PC-9 (cell line): ENCODE results near the gene KCNG1. TPM values are rescaled to one million over a fixed set of nuclear protein-coding genes. Genes with fewer than 3 reads are reported as not detected.

Experiments
- BruUV-seq: library from RNA; stranded (reverse); fragments of 400-500 nt; replicated peaks from 2 replicates; lab custom pipeline; 2021; lab: Mats Ljungman, UMichigan
- CTCF ChIA-PET: fragments of 300-600 bp; sonication (Branson Sonifier 250); formaldehyde crosslinking; loops from one replicate; lab custom pipeline; 2022; ENCODE audit warnings: antibody characterized with exemption; lab: Charles Lee
- POLR2A ChIA-PET: fragments of 300-600 bp; sonication (Branson Sonifier 250); formaldehyde crosslinking; loops from one replicate; lab custom pipeline; 2022; ENCODE audit warnings: antibody characterized with exemption; ENCODE audit not compliant: unreplicated experiment; lab: Charles Lee
- DNase-seq, 2 experiments: peaks; one replicate each; pipeline versions ENCODE4 v3.0.0 to v3.0.0-alpha.2; 2015 to 2022; ENCODE audit warnings: mixed read lengths in 1 of 2
- H2AFZ ChIP-seq: fragments of 200-600 bp; sonication (generic); 2 replicates; pipeline ENCODE4 v1.8.1; 2017; ENCODE audit warnings: antibody characterized with exemption
- H3F3A ChIP-seq: fragments of 200-600 bp; sonication (generic); 2 replicates; pipeline ENCODE4 v1.8.1; 2017; ENCODE audit warnings: antibody characterized with exemption, mild to moderate bottlenecking, low read depth; ENCODE audit not compliant: insufficient read depth
- H3K27ac ChIP-seq: fragments of 200-600 bp; sonication (generic); 2 replicates; pipeline ENCODE4 v1.6.1; 2016; ENCODE audit warnings: mixed run types
- H3K27me3 ChIP-seq: fragments of 200-600 bp; sonication (generic); 2 replicates; pipeline ENCODE4 v1.6.1; 2016; ENCODE audit warnings: low read depth, mixed run types; ENCODE audit not compliant: insufficient read depth
- H3K36me3 ChIP-seq: fragments of 200-600 bp; sonication (generic); 2 replicates; pipeline ENCODE4 v1.6.1; 2016; ENCODE audit warnings: low read depth, mixed run types
- H3K4me1 ChIP-seq: fragments of 200-600 bp; sonication (generic); replicated peaks from 2 replicates; pipeline ENCODE4 v1.6.1; 2016; ENCODE audit warnings: mixed run types; ENCODE audit not compliant: insufficient read depth
- H3K4me2 ChIP-seq: fragments of 200-600 bp; sonication (generic); 2 replicates; pipeline ENCODE4 v1.6.1; 2017; ENCODE audit warnings: mixed run types
- H3K4me3 ChIP-seq: fragments of 200-600 bp; sonication (generic); 2 replicates; pipeline ENCODE4 v1.6.1; 2016; ENCODE audit warnings: mixed run types
- H3K79me2 ChIP-seq: fragments of 200-600 bp; sonication (generic); 2 replicates; pipeline ENCODE4 v1.6.1; 2017; ENCODE audit warnings: low read depth, mixed run types
- H3K9me2 ChIP-seq: fragments of 200-600 bp; sonication (generic); 2 replicates; pipeline ENCODE4 v1.8.1; 2017; ENCODE audit warnings: mild to moderate bottlenecking; ENCODE audit not compliant: insufficient read depth
- H3K9me3 ChIP-seq: fragments of 200-600 bp; sonication (generic); 2 replicates; pipeline ENCODE4 v1.8.1; 2016; ENCODE audit warnings: low read depth; ENCODE audit not compliant: insufficient read depth
- H4K20me1 ChIP-seq: fragments of 200-600 bp; sonication (generic); 2 replicates; pipeline ENCODE4 v1.8.1; 2017; ENCODE audit not compliant: insufficient read depth
- EZH2 ChIP-seq: fragments of 200-600 bp; sonication (generic); IDR thresholded peaks from 2 replicates; pipeline ENCODE4 v1.8.0; 2017; ENCODE audit warnings: antibody characterized with exemption, low read depth
- intact Hi-C: fragments of 100-400 bp; cut with micrococcal nuclease; formaldehyde crosslinking; loops from one replicate; pipeline ENCODE4 v1.10.0; 2022; ENCODE audit not compliant: unreplicated experiment
- total RNA-seq: library from RNA; stranded (reverse); gene quantifications from 2 replicates; pipeline ENCODE4 v1.2.3, GENCODE V29; 2021
- TF ChIP-seq, protein P1 (sequence below): fragments of 200-600 bp; sonication (generic); conservative IDR thresholded peaks from 2 replicates; pipeline ENCODE4 v1.6.1; 2017; ENCODE audit warnings: mixed run types, antibody characterized with exemption, mild to moderate bottlenecking, moderate library complexity

Gene KCNG1
- total RNA-seq, 1 experiment from 2014 or later = not detected

DNA sequence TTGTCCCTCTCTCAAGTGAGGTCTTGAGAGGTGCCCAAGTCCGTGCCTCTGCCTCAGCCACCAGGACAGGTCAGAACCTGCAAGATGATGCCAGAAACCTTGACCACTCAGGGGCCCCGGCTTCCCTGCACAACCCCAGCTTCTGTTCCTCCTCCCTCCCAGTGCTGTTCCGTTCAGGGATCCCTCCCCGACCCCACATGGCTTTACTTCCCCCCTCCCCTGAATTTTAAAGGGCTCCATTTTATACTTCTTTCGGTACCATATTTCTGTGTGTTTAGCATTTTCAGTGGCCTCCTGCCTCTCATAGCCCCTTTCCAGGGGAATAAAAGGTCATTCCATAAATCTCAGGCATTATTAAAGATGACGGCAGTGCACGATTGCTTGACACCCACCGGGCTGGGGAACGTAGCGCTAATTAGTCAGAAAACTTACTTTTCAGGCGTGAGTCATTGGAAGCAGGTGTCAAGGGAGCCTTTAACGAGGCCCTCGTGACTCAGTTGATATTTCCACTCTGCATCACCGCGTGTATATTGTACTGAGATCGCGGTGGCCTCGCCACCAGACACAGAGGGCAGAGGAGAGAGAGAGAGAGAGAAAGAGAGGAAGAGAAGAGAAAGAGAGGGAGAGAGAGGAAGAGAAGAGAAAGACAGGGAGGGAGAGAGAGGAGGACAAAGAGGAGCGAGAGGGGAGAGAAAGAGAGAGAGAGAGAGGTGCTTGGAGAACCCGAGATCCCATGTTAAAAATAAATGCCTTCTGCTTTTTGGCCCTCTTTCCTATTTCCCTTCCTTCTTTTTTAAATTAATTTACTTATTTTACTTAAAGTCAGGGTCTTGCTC lies 21.3 kb downstream of the KCNG1 start:
- intact Hi-C loops = no loop called here
- Histone ChIP-seq H3K4me3 (no peak overlapping the region), H3K27me3 (peaks cover 99% of the 10 kb centered on the region), H3K4me2 (no peak overlapping the region), H2AFZ (no peak overlapping the region), H3K9me3 (no peaks in the 10 kb centered on the region), H3K36me3 (no peaks in the 10 kb centered on the region), H4K20me1 (no peaks in the 10 kb centered on the region), H3F3A (no peaks in the 10 kb centered on the region), H3K27ac (no peak overlapping the region), H3K9me2 (no peaks in the 10 kb centered on the region), H3K79me2 (no peaks in the 10 kb centered on the region), H3K4me1 (no peaks in the 10 kb centered on the region)
- TF ChIP-seq, protein P1, sequence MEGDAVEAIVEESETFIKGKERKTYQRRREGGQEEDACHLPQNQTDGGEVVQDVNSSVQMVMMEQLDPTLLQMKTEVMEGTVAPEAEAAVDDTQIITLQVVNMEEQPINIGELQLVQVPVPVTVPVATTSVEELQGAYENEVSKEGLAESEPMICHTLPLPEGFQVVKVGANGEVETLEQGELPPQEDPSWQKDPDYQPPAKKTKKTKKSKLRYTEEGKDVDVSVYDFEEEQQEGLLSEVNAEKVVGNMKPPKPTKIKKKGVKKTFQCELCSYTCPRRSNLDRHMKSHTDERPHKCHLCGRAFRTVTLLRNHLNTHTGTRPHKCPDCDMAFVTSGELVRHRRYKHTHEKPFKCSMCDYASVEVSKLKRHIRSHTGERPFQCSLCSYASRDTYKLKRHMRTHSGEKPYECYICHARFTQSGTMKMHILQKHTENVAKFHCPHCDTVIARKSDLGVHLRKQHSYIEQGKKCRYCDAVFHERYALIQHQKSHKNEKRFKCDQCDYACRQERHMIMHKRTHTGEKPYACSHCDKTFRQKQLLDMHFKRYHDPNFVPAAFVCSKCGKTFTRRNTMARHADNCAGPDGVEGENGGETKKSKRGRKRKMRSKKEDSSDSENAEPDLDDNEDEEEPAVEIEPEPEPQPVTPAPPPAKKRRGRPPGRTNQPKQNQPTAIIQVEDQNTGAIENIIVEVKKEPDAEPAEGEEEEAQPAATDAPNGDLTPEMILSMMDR = no peak
- no peak for TF ChIP-seq EZH2
- no TSS peak for BruUV-seq
- ChIA-PET POLR2A (no interaction called here), CTCF (no interaction called here)
- DNase-seq = no peak

DNA sequence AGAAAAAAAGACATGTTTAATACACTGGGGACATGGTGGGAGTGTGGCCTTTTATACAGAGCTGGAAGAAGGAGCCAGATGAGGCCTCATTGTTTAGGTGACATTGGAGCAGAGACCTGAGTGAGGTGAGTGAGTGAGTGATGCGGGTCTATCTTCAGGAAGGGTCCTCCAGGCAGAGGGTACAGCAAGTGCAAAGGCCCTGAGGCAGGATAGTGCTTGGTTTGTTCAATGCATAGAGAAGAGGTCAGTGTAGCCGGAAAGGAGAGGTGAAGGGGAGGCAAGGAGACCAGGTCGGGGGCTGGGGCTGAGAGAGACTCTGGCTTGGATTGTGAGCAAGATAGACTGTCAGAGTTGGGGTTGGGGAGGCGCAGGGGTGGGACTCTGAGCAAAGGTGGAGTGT lies 23.6 kb downstream of the KCNG1 start:
- ChIA-PET CTCF (no interaction called here), POLR2A (no interaction called here)
- Histone ChIP-seq H3K36me3 (no peaks in the 10 kb centered on the region), H3K9me2 (no peaks in the 10 kb centered on the region), H4K20me1 (no peaks in the 10 kb centered on the region), H3K4me1 (no peaks in the 10 kb centered on the region), H3K79me2 (no peaks in the 10 kb centered on the region), H3K4me3 (no peak overlapping the region), H3F3A (no peaks in the 10 kb centered on the region), H3K27ac (no peak overlapping the region), H2AFZ (no peak overlapping the region), H3K4me2 (no peak overlapping the region), H3K9me3 (no peaks in the 10 kb centered on the region), H3K27me3 (peaks cover 89% of the 10 kb centered on the region)
- no TSS peak for BruUV-seq
- intact Hi-C loops = no loop called here
- TF ChIP-seq EZH2 = no peak
- TF ChIP-seq, protein P1 = no peak
- no peak for DNase-seq

DNA sequence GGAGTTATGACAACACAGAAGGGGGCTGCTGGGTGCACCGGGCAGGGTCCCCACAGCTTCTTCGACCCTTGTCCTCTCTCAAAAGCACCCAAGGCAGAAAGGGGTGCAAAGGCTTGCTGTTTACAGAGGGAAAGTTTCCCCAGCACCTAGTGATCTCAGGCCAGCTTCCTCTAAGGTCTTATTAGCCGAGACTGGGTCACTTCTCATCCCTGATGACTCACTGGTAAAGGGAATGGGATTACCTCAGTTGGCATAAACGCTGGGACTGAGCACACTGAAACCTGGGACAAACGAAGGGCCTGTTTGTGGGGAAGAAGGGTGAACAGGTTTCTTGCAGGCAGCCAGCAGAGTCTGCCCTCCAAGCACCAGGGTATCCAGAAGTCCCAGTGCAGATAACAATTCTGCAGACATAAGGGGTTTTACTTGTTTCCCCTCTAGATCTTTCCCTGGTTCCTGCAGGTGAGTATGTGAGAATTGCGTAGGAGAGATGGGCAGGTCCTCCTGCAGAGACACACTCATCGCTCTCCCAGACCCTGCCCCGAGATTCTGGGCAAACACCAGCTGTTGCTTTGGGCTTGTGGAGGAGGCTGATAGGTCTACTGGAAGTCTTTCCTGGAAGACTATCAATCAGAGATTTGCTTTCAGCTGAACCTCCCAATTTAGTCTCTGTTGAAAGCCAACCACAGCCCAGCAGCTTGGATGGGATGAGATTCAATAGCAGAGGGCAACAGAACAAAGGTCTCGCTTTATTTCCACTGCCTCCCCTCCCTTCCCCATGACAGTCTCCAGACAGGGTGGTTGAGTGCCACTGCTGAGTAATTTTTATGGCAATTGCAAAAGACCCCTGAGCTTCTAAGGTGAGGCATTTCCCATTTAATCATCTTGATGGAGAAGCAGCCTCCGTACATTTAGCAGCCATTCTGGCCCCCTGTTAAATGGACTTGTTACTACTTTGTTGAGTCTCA lies 25.7 kb downstream of the KCNG1 start:
- no peaks in the 10 kb centered on the region for H3F3A ChIP-seq
- H3K27ac ChIP-seq = no peak overlapping the region
- H4K20me1 ChIP-seq = no peaks in the 10 kb centered on the region
- H2AFZ ChIP-seq = no peak overlapping the region
- H3K4me1 ChIP-seq = no peaks in the 10 kb centered on the region
- H3K36me3 ChIP-seq = no peaks in the 10 kb centered on the region
- H3K9me3 ChIP-seq = no peaks in the 10 kb centered on the region
- intact Hi-C loops = no loop called here
- ChIA-PET POLR2A (no interaction called here), CTCF (interaction anchor here (0.7 kb wide), 1 partner anchor 9 kb away, joined by 17 read pairs; no protein-coding TSS in a partner anchor)
- H3K4me2 ChIP-seq = no peak overlapping the region
- peaks cover 68% of the 10 kb centered on the region for H3K27me3 ChIP-seq
- no peak for DNase-seq
- no peaks in the 10 kb centered on the region for H3K79me2 ChIP-seq
- no peak for TF ChIP-seq EZH2
- TF ChIP-seq, protein P1 = no peak
- H3K9me2 ChIP-seq = no peaks in the 10 kb centered on the region
- H3K4me3 ChIP-seq = no peak overlapping the region
- BruUV-seq = no TSS peak
